Measurements from ENCODE around the gene GRIN2A.

DNA sequence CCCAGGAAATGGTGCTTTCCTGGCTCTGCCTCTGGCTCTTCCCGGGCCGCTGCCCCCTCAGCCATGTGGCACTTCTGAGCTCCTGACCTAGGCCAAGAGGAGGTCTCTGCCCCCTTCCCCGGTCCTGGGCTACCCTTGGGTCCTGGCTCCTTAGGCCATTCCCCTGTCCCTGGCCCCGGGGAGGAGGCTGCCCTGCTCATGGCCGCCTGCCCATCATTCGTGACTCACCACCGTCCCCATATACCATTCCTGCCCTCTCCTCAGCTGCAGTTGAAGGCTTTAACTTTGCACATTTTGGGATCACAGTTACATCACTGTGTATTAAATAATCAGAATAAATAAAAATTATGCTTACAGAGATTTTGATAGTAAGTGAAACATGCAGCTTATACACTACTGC is 69.0 kb downstream of the GRIN2A start:
- TF ChIP-seq POLR2A (IDR thresholded peaks at IDR 0.05; ENCODE audit: low read length), result no peak
- TF ChIP-seq GATA1 (IDR thresholded peaks at IDR 0.05; ENCODE audit: low read depth, low read length), result no peak

All from erythroblast (primary cell).